Uterus (tissue), 2 donors: ENCODE measurements around the gene FOXO1.
A peak's percentile ranks its signal among the peaks of the same experiment; 100 is the strongest.

Source experiments
- POLR2A ChIP-seq, 2 donors: fragments of 450-650 bp; IDR thresholded peaks; one replicate each; pipeline ENCODE4 v1.6.1; 2016; ENCODE audit warnings: antibody characterized with exemption in 2 of 2, mild to moderate bottlenecking in 1 of 2, moderate library complexity in 1 of 2
- TF ChIP-seq, protein P1 (sequence below), 4 experiments: fragments of 200-600 bp in 2 of 4; fragments of 450-650 bp in 2 of 4; sonication (generic) in 2 of 4; IDR thresholded peaks; one replicate each; pipeline ENCODE4 v1.5.1; 2016 to 2019; ENCODE audit warnings: antibody characterized with exemption in 4 of 4, mild to moderate bottlenecking in 2 of 4, moderate library complexity in 1 of 4

GRCh38 chr13:40664350-40665125 is 1.9 kb downstream of the FOXO1 start:
- TF ChIP-seq, protein P1, sequence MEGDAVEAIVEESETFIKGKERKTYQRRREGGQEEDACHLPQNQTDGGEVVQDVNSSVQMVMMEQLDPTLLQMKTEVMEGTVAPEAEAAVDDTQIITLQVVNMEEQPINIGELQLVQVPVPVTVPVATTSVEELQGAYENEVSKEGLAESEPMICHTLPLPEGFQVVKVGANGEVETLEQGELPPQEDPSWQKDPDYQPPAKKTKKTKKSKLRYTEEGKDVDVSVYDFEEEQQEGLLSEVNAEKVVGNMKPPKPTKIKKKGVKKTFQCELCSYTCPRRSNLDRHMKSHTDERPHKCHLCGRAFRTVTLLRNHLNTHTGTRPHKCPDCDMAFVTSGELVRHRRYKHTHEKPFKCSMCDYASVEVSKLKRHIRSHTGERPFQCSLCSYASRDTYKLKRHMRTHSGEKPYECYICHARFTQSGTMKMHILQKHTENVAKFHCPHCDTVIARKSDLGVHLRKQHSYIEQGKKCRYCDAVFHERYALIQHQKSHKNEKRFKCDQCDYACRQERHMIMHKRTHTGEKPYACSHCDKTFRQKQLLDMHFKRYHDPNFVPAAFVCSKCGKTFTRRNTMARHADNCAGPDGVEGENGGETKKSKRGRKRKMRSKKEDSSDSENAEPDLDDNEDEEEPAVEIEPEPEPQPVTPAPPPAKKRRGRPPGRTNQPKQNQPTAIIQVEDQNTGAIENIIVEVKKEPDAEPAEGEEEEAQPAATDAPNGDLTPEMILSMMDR (IDR thresholded peaks at IDR 0.05), result no peak
- peak; percentile 54 to 61 for TF ChIP-seq POLR2A (IDR thresholded peaks at IDR 0.05)
